ENCODE data around the gene KCMF1. TPM values are rescaled to one million over a fixed set of nuclear protein-coding genes. Genes with fewer than 3 reads are reported as not detected.

KCMF1 gene
- total RNA-seq, 1 donor from 2014 or later, result 105 TPM

- peaks cover 15% of the 10 kb centered on the region for H3K36me3 Mint-ChIP-seq (ENCODE audit: low read depth, unreplicated experiment)
- H3K27me3 Mint-ChIP-seq (ENCODE audit: low read depth, unreplicated experiment), result no peaks in the 10 kb centered on the region
- Histone ChIP-seq H3K36me3 (ENCODE audit: insufficient read depth, low read length) (peaks cover 3% of the 10 kb centered on the region), H2AFZ (ENCODE audit: low read depth, low read length) (no peak overlapping the region), H4K20me1 (ENCODE audit: insufficient read depth, low read length) (peaks cover 13% of the 10 kb centered on the region), H3K79me2 (ENCODE audit: insufficient read depth, low read length) (peaks cover 40% of the 10 kb centered on the region), H3K4me2 (ENCODE audit: low read length) (peak overlapping the region; percentile 27), H3K27me3 (ENCODE audit: insufficient read depth, low read length) (no peaks in the 10 kb centered on the region), H3K9ac (ENCODE audit: low read length) (no peak overlapping the region), H3K4me3 (ENCODE audit: insufficient read depth, low read depth, low read length) (no peak overlapping the region), H3K9me3 (ENCODE audit: insufficient read depth, low read depth, low read length) (no peaks in the 10 kb centered on the region), H3K27ac (ENCODE audit: low read depth, low read length) (no peak overlapping the region), H3K4me1 (ENCODE audit: insufficient read depth, low read length) (peaks cover 27% of the 10 kb centered on the region)
- H3K27ac Mint-ChIP-seq (ENCODE audit: unreplicated experiment), result no peak overlapping the region
- no peak for FAIRE-seq
- DNase-seq (ENCODE audit: low read depth), result no peak
- TF ChIP-seq, protein P1, sequence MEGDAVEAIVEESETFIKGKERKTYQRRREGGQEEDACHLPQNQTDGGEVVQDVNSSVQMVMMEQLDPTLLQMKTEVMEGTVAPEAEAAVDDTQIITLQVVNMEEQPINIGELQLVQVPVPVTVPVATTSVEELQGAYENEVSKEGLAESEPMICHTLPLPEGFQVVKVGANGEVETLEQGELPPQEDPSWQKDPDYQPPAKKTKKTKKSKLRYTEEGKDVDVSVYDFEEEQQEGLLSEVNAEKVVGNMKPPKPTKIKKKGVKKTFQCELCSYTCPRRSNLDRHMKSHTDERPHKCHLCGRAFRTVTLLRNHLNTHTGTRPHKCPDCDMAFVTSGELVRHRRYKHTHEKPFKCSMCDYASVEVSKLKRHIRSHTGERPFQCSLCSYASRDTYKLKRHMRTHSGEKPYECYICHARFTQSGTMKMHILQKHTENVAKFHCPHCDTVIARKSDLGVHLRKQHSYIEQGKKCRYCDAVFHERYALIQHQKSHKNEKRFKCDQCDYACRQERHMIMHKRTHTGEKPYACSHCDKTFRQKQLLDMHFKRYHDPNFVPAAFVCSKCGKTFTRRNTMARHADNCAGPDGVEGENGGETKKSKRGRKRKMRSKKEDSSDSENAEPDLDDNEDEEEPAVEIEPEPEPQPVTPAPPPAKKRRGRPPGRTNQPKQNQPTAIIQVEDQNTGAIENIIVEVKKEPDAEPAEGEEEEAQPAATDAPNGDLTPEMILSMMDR (IDR thresholded peaks at IDR 0.05; ENCODE audit: insufficient read depth, low read depth, low read length), result no peak
- TF ChIP-seq EZH2 (IDR thresholded peaks at IDR 0.05; ENCODE audit: insufficient read depth, low read length), result no peak
- H3K4me1 Mint-ChIP-seq (ENCODE audit: low read depth, unreplicated experiment), result peaks cover 27% of the 10 kb centered on the region
- H3K9me3 Mint-ChIP-seq (ENCODE audit: unreplicated experiment), result no peaks in the 10 kb centered on the region
- no peak overlapping the region for H3K4me3 Mint-ChIP-seq (ENCODE audit: unreplicated experiment)
Measured at GRCh38 chr2:84963323-84963691, 7.7 kb upstream of the KCMF1 start.

- FAIRE-seq (peak; percentile 17), DNase-seq (ENCODE audit: low read depth) (peak; percentile 81)
- peaks cover 45% of the 10 kb centered on the region for H3K79me2 ChIP-seq (ENCODE audit: insufficient read depth, low read length)
- H2AFZ ChIP-seq (ENCODE audit: low read depth, low read length), result no peak overlapping the region
- H3K4me2 ChIP-seq (ENCODE audit: low read length), result peak overlapping the region; percentile 27
- Mint-ChIP-seq H3K4me3 (ENCODE audit: unreplicated experiment) (no peak overlapping the region), H3K9me3 (ENCODE audit: unreplicated experiment) (no peaks in the 10 kb centered on the region), H3K27ac (ENCODE audit: unreplicated experiment) (no peak overlapping the region), H3K27me3 (ENCODE audit: low read depth, unreplicated experiment) (no peaks in the 10 kb centered on the region), H3K36me3 (ENCODE audit: low read depth, unreplicated experiment) (peaks cover 15% of the 10 kb centered on the region), H3K4me1 (ENCODE audit: low read depth, unreplicated experiment) (peaks cover 23% of the 10 kb centered on the region)
- TF ChIP-seq, protein P1 (IDR thresholded peaks at IDR 0.05; ENCODE audit: insufficient read depth, low read depth, low read length), result no peak
- TF ChIP-seq EZH2 (IDR thresholded peaks at IDR 0.05; ENCODE audit: insufficient read depth, low read length), result no peak
- peaks cover 3% of the 10 kb centered on the region for H3K36me3 ChIP-seq (ENCODE audit: insufficient read depth, low read length)
- H3K27ac ChIP-seq (ENCODE audit: low read depth, low read length), result no peak overlapping the region
- H4K20me1 ChIP-seq (ENCODE audit: insufficient read depth, low read length), result peaks cover 13% of the 10 kb centered on the region
- H3K4me1 ChIP-seq (ENCODE audit: insufficient read depth, low read length), result peaks cover 24% of the 10 kb centered on the region
- H3K9ac ChIP-seq (ENCODE audit: low read length), result no peak overlapping the region
- no peak overlapping the region for H3K4me3 ChIP-seq (ENCODE audit: insufficient read depth, low read depth, low read length)
- H3K27me3 ChIP-seq (ENCODE audit: insufficient read depth, low read length), result no peaks in the 10 kb centered on the region
- no peaks in the 10 kb centered on the region for H3K9me3 ChIP-seq (ENCODE audit: insufficient read depth, low read depth, low read length)
Measured at GRCh38 chr2:84963692-84964405, 7.1 kb upstream of the KCMF1 start.
